HG02938 (cell line): Measurements from ENCODE around the gene PPP3R2.

Experiments used
- ATAC-seq: cut with Tn5 transposase; IDR thresholded peaks from one replicate; pipeline ENCODE4 v1.9.1; 2021; ENCODE audit warnings: mild to moderate bottlenecking, moderate library complexity; ENCODE audit not compliant: unreplicated experiment

The PPP3R2 gene, protein sequence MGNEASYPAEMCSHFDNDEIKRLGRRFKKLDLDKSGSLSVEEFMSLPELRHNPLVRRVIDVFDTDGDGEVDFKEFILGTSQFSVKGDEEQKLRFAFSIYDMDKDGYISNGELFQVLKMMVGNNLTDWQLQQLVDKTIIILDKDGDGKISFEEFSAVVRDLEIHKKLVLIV

GRCh38 chr9:101594796-101595195, at the start of gene PPP3R2:
PPP3R2 (minus strand) TSS chr9:101594969; CDS start chr9:101594921, 48 bp downstream.
- ATAC-seq, result no peak

GRCh38 chr9:101639785-101640665, 45.3 kb upstream of the PPP3R2 start:
- ATAC-seq, result no peak

DNA sequence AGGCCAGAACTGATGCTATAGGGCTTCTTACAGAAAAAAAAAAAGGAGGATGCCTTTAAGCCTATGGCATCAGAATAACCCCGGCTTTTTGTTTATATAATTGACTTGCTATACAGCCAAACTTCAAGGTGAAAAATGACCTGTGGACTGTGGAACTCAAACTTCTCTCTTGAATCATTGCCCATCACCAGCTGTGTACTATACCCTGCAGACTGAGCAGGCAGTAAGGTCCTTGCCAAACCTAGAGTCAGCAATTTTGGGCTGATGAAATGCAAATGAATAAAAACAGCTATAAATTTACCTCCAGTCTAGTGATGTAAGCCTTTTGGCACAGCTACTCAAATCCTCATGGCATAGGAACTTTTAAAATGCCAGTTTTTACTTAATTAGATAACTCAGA, 44.5 kb upstream of the PPP3R2 start:
- ATAC-seq, result no peak

- no peak for ATAC-seq
These were observed 41.5 kb upstream of the PPP3R2 start for GRCh38 chr9:101636247-101636646.

GRCh38 chr9:101635473-101635872, 40.7 kb upstream of the PPP3R2 start:
- ATAC-seq, result no peak

DNA sequence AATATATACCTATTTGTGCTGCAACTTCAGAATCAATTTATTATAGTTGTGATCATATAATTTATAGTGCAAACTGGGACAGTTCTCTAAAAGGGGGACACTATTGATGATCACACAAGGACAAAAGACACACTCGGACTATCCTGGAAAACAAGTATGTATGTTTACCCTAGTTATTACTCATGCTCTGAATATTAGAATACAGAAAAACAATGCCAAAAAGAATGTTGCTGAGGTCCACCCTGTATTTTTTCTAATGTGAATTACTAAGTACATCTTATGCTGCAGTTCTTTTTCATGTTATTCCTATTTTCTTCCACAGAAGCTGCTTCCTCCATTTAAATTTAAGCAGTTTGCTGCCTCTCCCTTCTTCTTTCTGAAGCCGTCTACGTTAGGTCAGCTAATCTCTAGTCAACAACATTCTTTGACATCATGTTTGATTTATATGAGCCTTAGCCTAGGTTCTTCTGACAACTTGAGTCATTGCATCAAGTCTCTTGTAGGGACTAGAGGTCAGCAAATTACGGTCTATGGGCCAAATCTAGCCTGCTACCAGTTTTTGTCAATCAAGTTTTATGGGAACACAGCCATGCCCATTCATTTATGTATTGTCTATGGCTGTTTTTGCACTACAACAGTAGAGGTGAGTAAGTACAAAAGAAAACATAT, 40.1 kb upstream of the PPP3R2 start:
- ATAC-seq, result no peak

DNA sequence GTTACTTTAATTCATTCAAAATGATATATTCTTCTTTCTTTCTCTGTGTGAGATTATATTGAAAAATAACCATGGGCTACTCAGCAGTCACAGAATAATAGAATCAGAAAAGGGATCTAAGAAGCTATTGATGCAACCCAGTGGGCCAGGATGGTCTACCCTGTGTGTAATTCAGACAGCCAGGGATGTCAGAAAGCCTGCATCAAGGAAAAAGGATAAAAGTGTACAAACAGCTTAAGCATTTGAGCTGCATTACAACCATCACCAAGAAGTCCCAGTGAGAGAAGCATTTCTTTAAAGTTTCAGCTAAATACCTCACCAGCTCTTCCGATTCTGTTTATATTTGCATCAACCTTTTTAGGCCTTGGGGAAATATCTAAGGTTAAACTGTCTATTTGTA, 37.8 kb upstream of the PPP3R2 start:
- ATAC-seq, result no peak

DNA sequence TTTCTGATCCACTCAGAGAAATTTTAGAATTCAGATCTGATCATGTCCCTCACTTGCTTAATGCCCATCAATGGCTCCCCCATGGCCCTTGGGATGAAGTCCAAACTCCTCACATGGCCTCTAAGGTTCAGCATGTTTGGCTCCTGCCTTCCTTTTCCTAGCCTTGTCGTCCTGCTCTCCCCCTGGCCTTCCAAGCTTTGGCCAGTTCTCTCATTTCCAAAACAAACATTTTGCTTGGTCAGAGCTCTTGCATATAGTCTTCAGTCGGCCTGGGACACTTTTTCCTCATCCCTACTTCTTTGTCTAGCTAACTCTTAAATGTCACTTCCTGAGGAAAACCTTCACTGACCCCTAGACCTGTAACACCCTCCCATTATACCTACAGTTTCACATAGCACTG, 37.1 kb upstream of the PPP3R2 start:
- no peak for ATAC-seq

DNA sequence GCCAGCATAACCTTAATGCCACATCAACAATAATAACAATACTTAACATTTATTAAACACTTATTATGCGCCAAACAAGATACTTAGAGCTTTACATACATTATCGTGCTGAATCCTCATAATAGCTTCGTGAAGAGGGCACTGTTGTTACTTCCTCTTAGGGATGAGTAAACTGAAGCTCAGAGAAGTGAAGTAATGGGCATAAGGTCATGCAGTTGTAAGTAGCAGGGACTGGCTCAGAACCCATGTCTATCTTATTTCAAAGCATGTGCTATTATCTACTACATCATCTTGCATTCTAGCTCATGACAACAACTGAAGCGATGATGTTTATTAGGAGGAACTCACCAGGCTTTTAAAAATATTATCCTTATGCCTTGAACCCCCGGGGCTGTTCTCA, 34.9 kb upstream of the PPP3R2 start:
- no peak for ATAC-seq

DNA sequence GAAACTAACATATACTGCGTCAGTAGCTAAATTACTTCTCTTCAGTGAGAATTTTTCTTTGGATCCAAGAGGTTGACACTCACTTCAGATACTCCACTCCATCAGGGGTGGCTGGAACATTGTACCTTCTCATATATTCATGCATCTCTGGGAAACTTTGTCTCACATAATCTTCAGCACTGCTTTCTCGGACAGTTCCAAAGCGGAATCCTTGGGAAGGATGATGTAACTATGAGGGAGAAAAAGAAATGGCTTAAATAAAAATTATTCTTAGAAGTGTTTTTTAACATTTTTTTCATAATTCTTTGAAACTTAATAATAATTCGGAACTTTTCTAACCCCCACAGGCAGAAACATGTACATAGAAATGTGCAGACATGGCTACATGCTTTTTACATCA, 33.4 kb upstream of the PPP3R2 start:
- ATAC-seq, result no peak

DNA sequence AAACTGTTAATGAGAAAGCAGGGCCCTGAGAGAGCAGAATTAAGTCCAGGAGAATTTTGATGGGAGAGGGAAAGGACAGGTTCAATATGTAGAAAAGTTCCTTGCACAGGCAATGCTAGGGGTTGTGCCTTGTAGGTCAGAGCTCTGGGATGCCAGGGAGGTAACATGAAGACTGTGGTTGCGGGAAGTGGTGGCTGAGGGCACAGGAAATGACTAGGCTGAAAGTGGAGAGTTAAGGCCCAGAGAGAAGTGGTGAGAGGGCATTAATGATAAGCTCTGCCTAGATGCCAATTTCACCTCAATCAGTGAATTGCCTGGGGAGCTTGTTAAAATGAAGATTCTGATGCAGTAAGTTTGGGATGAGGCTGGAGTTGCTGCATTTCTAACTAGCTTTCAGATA, 31.5 kb upstream of the PPP3R2 start:
- no peak for ATAC-seq

- ATAC-seq, result no peak
These were observed 31.1 kb upstream of the PPP3R2 start for GRCh38 chr9:101625876-101626275.

DNA sequence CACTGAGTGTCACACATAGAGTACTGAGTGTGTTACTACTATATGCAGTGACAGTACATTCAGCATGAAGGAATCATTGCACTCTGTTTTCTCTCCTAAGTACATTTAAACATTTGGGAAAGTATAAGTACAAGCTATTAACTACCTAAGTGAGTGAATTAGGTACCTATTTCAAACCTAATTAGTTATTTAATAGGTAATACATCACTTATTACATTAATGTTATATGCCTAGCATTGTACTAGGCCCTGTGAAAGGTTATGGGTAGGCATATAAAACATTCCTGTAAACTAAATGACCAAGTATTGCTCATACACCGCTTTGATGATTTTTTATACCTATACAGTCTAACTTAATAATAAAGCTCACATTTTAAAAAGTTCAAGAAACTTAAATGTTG, 25.7 kb upstream of the PPP3R2 start:
- ATAC-seq, result peak; percentile 62

- peak; percentile 67 for ATAC-seq
These were observed 23.9 kb upstream of the PPP3R2 start for GRCh38 chr9:101618698-101619097.

GRCh38 chr9:101605547-101605946, 10.8 kb upstream of the PPP3R2 start:
- no peak for ATAC-seq

GRCh38 chr9:101604296-101604695, 9.5 kb upstream of the PPP3R2 start:
- no peak for ATAC-seq

DNA sequence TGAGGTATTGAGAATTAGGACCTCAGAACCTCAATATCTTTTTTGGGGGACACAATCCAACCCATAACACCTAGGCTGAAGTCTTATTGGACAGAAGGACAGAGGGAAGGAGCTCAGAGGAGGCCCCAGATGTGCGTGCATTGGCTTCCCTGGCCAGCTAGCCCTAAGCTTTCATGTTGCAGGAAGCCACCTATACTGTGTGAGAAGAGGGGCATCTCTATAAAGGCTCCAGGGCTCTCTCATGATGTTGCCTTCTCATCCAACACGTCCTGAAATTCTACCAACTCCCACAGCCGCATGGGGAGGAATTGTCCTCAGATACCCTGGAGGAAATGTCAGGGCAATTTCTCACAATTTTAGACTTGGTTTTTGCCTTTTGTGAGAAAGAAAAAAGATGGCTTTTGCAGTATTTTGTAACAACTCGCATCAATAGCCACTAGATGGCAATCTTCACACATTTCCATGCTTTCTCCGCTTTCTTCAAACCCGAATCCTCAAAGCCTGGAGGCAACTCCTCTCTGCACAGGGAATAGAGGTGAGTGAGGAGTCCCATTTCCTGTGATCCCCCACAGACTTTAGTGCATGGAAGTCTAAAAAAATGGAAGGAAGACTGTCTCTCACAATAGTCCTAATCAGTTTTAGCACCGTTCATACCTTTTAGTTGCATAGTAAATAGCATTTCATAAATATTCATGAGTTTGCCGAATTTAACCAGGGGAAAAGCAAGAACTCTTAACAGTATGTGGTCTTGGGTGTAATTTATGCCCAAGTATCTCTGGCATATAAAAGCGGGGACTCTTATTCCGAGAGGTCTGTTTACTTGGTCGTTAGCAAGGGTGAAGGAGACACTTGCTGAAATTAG, 7.4 kb upstream of the PPP3R2 start:
- ATAC-seq, result no peak

GRCh38 chr9:101593345-101593744, 1.4 kb downstream of the PPP3R2 start:
- ATAC-seq, result no peak

DNA sequence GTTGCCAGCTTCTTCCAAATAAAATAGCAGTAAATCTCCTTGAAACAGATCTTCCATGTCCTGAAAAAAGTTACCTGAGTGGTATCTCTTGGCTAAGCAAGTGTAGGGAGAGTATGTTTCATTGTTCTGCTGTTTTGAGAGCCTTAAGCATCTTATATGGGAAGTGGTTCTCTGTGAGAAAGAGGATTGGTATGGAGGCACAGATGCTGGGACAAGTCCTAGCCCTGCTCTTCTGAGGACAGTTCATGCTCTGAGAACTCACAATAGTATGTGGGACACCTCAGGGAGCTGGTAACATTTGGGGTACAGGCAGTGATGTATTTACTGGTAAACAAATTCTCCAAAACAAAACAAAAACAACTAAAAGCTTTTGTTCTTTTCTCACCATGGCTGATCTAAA, 2.0 kb downstream of the PPP3R2 start:
- ATAC-seq, result no peak

DNA sequence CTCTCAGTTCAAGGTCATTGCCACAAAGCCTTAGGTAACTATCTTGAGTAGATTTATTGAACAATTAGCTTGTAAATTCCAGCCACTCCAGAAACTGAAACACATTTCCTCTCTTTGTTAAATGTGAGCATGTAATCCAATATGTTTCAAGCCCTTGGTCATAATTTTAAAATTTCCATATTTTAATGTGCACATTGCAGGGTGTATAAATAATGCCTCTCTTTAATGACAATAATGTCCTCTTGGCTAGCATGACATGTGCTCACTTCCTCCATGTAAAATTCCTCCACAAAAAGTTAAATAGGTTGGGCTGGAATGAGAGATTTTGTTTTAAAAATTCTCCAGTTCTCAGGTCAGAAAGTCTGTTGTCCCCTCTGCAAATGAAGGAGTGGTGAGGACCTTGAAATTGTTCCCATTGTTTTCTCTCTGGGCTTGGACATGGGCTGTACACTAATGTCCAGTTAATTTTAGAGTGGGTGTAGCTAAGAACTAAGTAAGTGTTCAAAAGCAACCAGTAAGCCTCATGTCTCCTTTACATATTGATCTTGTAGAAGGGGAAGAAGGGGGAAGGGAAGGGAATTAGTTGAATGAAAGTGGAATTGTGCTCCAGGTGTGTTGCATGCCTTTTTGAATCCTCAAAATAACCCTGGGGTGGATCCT, 2.9 kb downstream of the PPP3R2 start:
- no peak for ATAC-seq

DNA sequence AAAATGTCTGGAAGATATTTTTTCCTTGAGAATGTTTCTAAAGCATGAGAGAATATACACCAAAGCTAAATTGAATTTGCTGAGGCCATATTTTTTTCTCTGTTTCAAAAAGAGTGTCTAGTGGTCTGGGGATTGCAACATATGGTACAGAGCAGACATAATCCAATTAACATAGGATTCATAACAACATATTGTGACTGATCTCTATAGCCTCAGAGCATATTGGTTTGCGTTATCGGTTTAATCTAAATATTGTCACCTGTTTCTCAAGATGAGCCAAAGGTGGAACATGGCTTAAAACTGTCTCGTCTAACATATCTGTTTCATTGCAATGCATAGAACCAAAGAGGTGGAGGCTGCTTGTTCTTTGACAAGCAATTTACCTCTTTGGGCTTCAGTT, 3.9 kb downstream of the PPP3R2 start:
- ATAC-seq, result no peak
